Ovary (tissue), 3 donors: Measurements from ENCODE around the gene PIH1D1.

ENCODE experiments used
- CTCF ChIP-seq, 3 donors: fragments of 450-650 bp in 2 of 3; fragments of 200-600 bp in 1 of 3; IDR thresholded peaks; one replicate each; pipeline versions ENCODE4 v1.5.1 to v1.8.0; 2016 to 2022; ENCODE audit warnings: antibody characterized with exemption in 3 of 3, mild to moderate bottlenecking in 1 of 3
- EP300 ChIP-seq: sonication (generic); formaldehyde crosslinking; IDR thresholded peaks from one replicate; pipeline ENCODE4 v1.6.1; 2017; ENCODE audit warnings: antibody characterized with exemption
- POLR2A ChIP-seq: fragments of 450-650 bp; IDR thresholded peaks from one replicate; pipeline ENCODE4 v1.6.1; 2017; ENCODE audit warnings: antibody characterized with exemption, mild to moderate bottlenecking, moderate library complexity
- donor health status: DM: no; HTN: no; CAD: no.

- TF ChIP-seq POLR2A (peak; percentile 16), CTCF (IDR thresholded peaks at IDR 0.05) (peak; percentile 89 to 99 (median 90)), EP300 (no peak)
Measured at GRCh38 chr19:49443366-49444099, 8.1 kb downstream of the PIH1D1 start.
